Tibial artery (tissue), 4 donors: Measurements from ENCODE around the gene BCL6B.
A peak's percentile ranks its signal among the peaks of the same experiment; 100 is the strongest.

Source experiments
- DNase-seq, 2 donors: peaks; one replicate each; pipeline ENCODE4 v3.0.0-alpha.2; 2019
- H3K27ac ChIP-seq, 2 donors: fragments of 200-600 bp; sonication (generic) in 1 of 2; 1 replicate in 1 of 2; 2 replicates in 1 of 2; pipeline ENCODE4 v1.5.1; 2018 to 2019; ENCODE audit warnings: mild to moderate bottlenecking in 1 of 2
- H3K27me3 ChIP-seq, 2 donors: fragments of 200-600 bp; sonication (generic) in 1 of 2; one replicate each; pipeline versions ENCODE4 v1.5.1 to v1.6.0; 2016 to 2019
- H3K36me3 ChIP-seq, 3 donors: fragments of 200-600 bp; sonication (generic) in 2 of 3; one replicate each; pipeline ENCODE4 v1.5.1; 2016 to 2019; ENCODE audit warnings: mild to moderate bottlenecking in 2 of 3
- H3K4me1 ChIP-seq, 4 donors: fragments of 200-600 bp; sonication (generic) in 2 of 4; 1 replicate in 3 of 4; 2 replicates in 1 of 4; pipeline ENCODE4 v1.5.1; 2016 to 2019
- H3K4me3 ChIP-seq, 2 donors: fragments of 200-600 bp; sonication (generic) in 1 of 2; 1 replicate in 1 of 2; 2 replicates in 1 of 2; pipeline ENCODE4 v1.5.1; 2018 to 2019; ENCODE audit warnings: mild to moderate bottlenecking in 2 of 2
- H3K9me3 ChIP-seq, 3 donors: fragments of 200-600 bp; sonication (generic) in 1 of 3; one replicate each; pipeline ENCODE4 v1.5.1; 2016 to 2019
- intact Hi-C: fragments of 100-400 bp; cut with DNase I; formaldehyde crosslinking; loops from one replicate; pipeline ENCODE4 v1.15.0; 2023; ENCODE audit warnings: low total_unique reads
- TF ChIP-seq, protein P1 (sequence below), 2 experiments: fragments of 200-600 bp in 1 of 2; fragments of 450-650 bp in 1 of 2; IDR thresholded peaks; one replicate each; pipeline ENCODE4 v1.5.1; 2017 to 2019; ENCODE audit warnings: antibody characterized with exemption in 2 of 2, mild to moderate bottlenecking in 1 of 2, moderate library complexity in 1 of 2

The BCL6B gene

DNA sequence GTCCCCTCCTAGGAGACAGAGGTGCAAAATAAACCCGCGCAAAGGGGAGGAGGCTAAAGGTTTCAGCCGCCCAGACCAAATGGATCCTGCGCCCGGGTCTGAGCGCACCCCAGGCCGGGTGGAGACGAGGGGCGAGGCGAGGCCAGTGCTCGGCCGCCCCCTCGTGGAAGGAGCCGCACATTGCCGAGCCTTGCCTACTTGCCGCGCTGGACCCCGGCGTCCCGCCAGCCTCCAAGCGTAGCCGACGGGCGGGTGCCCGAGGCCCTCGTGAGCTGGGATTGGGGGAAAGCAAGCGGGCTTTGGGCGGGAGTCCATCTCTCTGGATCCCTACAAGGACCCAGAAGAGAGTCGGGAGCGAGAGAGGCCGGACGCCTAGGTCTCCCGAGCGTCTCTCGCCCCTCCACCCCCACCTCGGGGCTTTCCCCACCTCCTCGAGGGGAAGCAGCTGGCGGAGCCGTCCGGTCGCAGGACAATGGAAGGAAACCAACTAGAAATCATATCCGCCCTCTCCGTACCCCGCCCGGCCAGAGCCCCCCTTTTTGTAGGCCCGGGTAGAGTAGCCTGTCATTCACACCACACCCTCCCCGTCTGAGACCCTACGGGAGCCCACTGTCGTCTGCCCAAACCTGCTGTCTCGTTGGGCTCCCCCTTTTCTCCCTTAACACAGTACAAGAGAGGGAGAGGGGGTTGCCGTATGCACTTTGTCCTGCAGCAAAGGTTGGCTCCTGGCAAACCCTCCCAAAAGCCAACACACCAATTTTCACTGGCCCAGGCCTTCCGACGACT lies 664 bp upstream of the BCL6B start:
- TF ChIP-seq, protein P1, sequence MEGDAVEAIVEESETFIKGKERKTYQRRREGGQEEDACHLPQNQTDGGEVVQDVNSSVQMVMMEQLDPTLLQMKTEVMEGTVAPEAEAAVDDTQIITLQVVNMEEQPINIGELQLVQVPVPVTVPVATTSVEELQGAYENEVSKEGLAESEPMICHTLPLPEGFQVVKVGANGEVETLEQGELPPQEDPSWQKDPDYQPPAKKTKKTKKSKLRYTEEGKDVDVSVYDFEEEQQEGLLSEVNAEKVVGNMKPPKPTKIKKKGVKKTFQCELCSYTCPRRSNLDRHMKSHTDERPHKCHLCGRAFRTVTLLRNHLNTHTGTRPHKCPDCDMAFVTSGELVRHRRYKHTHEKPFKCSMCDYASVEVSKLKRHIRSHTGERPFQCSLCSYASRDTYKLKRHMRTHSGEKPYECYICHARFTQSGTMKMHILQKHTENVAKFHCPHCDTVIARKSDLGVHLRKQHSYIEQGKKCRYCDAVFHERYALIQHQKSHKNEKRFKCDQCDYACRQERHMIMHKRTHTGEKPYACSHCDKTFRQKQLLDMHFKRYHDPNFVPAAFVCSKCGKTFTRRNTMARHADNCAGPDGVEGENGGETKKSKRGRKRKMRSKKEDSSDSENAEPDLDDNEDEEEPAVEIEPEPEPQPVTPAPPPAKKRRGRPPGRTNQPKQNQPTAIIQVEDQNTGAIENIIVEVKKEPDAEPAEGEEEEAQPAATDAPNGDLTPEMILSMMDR (IDR thresholded peaks at IDR 0.05), result peak; percentile 94 to 96
- peaks cover 0 to 4% (median 1%) of the 10 kb centered on the region in 3 donors for H3K36me3 ChIP-seq
- peak overlapping the region; percentile 29 to 34 for H3K4me3 ChIP-seq
- H3K27ac ChIP-seq, result peak overlapping the region; percentile 41 to 56
- intact Hi-C loops, result loop anchor here (5.0 kb wide), 2 partner anchors 110 to 1360 kb away; partner anchors contain the start of gene RPL26
- peak; percentile 76 to 86 for DNase-seq
- H3K9me3 ChIP-seq, result no peaks in the 10 kb centered on the region
- peaks cover 0 to 34% of the 10 kb centered on the region in 2 donors for H3K27me3 ChIP-seq
- peaks cover 5 to 42% (median 39%) of the 10 kb centered on the region in 4 donors for H3K4me1 ChIP-seq

DNA sequence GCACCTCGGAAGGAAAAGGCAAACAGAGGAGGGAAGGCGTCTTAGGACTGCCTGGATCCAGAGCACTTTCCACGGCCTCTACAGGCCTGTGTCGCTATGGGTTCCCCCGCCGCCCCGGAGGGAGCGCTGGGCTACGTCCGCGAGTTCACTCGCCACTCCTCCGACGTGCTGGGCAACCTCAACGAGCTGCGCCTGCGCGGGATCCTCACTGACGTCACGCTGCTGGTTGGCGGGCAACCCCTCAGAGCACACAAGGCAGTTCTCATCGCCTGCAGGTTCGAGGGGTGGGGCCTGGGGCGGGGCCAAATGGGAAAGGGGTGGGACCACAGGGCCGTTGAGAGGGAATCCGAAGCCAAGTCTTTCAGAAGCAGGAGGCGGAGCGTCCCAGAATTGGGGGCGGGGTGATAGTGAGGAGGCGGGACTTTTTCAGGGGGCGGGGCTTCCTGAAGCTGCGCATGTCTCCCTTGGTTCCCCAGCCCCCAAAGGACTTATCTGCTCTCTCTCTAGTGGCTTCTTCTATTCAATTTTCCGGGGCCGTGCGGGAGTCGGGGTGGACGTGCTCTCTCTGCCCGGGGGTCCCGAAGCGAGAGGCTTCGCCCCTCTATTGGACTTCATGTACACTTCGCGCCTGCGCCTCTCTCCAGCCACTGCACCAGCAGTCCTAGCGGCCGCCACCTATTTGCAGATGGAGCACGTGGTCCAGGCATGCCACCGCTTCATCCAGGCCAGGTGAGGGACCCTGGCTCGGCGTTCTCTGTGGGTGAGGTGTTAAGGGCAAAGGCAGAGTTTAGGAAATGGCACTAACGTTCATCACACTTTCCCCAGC lies 939 bp downstream of the BCL6B start:
- H3K9me3 ChIP-seq, result no peaks in the 10 kb centered on the region
- intact Hi-C loops, result loop anchor here (5.0 kb wide), 2 partner anchors 111 to 1359 kb away; partner anchors contain the start of gene RPL26
- peak overlapping the region; percentile 41 to 56 for H3K27ac ChIP-seq
- H3K4me1 ChIP-seq, result peaks cover 0 to 28% (median 24%) of the 10 kb centered on the region in 4 donors
- no peaks in the 10 kb centered on the region for H3K36me3 ChIP-seq
- TF ChIP-seq, protein P1 (IDR thresholded peaks at IDR 0.05), result no peak
- peak overlapping the region; percentile 25 to 34 for H3K4me3 ChIP-seq
- H3K27me3 ChIP-seq, result peaks cover 0 to 39% of the 10 kb centered on the region in 2 donors
- peak; percentile 86 to 94 for DNase-seq

DNA sequence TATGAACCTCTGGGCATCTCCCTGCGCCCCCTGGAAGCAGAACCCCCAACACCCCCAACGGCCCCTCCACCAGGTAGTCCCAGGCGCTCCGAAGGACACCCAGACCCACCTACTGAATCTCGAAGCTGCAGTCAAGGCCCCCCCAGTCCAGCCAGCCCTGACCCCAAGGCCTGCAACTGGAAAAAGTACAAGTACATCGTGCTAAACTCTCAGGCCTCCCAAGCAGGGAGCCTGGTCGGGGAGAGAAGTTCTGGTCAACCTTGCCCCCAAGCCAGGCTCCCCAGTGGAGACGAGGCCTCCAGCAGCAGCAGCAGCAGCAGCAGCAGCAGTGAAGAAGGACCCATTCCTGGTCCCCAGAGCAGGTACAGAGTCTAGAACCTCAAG lies 1.5 kb downstream of the BCL6B start:
- H3K27ac ChIP-seq, result no peak overlapping the region
- H3K4me1 ChIP-seq, result peaks cover 0 to 28% (median 23%) of the 10 kb centered on the region in 4 donors
- TF ChIP-seq, protein P1 (IDR thresholded peaks at IDR 0.05), result no peak
- H3K36me3 ChIP-seq, result no peaks in the 10 kb centered on the region
- H3K9me3 ChIP-seq, result no peaks in the 10 kb centered on the region
- intact Hi-C loops, result loop anchor here (5.0 kb wide), 2 partner anchors 112 to 1358 kb away; partner anchors contain the start of gene RPL26
- H3K4me3 ChIP-seq, result no peak overlapping the region
- peaks cover 0 to 39% of the 10 kb centered on the region in 2 donors for H3K27me3 ChIP-seq
- no peak for DNase-seq

DNA sequence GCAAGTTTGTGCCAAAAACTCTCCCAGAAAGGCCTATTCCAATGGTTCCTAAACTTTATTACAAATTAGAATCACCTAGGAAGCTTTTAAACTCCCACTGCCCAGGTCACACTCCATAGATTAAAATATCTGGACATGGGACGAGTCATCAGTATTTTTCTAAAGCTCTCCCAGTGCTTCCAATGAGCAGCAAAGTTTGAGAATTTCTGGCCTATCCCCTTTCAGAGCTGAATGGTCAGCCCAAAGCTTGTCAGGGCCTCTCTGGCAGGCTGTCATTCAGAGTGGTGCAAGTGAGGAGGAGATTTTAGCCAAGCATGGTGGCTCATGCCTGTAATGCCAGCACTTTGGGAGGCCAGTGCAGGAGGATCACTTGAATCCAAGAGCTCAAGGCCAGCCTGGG lies 2.4 kb downstream of the BCL6B start:
- TF ChIP-seq, protein P1 (IDR thresholded peaks at IDR 0.05), result no peak
- no peak for DNase-seq
- Histone ChIP-seq H3K4me3 (no peak overlapping the region), H3K27ac (no peak overlapping the region), H3K27me3 (peaks cover 0 to 39% of the 10 kb centered on the region in 2 donors), H3K4me1 (peaks cover 0 to 25% (median 22%) of the 10 kb centered on the region in 4 donors), H3K9me3 (no peaks in the 10 kb centered on the region), H3K36me3 (no peaks in the 10 kb centered on the region)
- intact Hi-C loops, result no loop called here

DNA sequence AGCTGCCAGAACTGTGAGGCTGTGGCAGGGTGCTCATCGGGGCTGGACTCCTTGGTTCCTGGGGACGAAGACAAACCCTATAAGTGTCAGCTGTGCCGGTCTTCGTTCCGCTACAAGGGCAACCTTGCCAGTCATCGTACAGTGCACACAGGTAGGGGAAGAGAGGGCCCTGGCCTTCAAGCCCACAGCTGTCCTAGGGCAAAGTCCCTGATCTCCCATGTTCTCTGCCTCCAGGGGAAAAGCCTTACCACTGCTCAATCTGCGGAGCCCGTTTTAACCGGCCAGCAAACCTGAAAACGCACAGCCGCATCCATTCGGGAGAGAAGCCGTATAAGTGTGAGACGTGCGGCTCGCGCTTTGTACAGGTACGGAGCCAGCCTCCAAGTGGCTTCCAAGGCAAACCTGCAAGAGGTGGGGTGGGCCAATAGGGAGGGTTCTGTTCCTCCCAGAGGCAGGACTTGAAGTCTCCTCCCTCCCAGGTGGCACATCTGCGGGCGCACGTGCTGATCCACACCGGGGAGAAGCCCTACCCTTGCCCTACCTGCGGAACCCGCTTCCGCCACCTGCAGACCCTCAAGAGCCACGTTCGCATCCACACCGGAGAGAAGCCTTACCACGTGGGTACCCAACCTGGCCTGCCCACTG lies 3.7 kb downstream of the BCL6B start:
- TF ChIP-seq, protein P1 (IDR thresholded peaks at IDR 0.05), result no peak
- Histone ChIP-seq H3K36me3 (no peaks in the 10 kb centered on the region), H3K27ac (no peak overlapping the region), H3K4me3 (no peak overlapping the region), H3K4me1 (peaks cover 0 to 21% (median 17%) of the 10 kb centered on the region in 4 donors), H3K9me3 (no peaks in the 10 kb centered on the region), H3K27me3 (peaks cover 0 to 40% of the 10 kb centered on the region in 2 donors)
- intact Hi-C loops, result no loop called here
- DNase-seq, result no peak
